Neuronal stem cell (in vitro differentiated cells): ENCODE measurements around the gene INTS3.
A peak's percentile ranks its signal among the peaks of the same experiment; 100 is the strongest.

Source experiments
- DNase-seq: peaks from one replicate; pipeline ENCODE4 v3.0.0-alpha.2; 2013; ENCODE audit warnings: low spot score
- H2AFZ ChIP-seq: one replicate; pipeline ENCODE4 v1.6.1; 2013; ENCODE audit warnings: mild to moderate bottlenecking, low read length, inconsistent platforms
- H2AK5ac ChIP-seq: 2 replicates; pipeline ENCODE4 v1.6.1; 2013; ENCODE audit warnings: low read depth, mild to moderate bottlenecking, inconsistent platforms, low read length, moderate library complexity, mixed read lengths
- H2BK120ac ChIP-seq: 2 replicates; pipeline ENCODE4 v1.6.1; 2013; ENCODE audit warnings: low read depth, mild to moderate bottlenecking, inconsistent platforms, low read length, moderate library complexity, mixed read lengths
- H2BK12ac ChIP-seq: one replicate; pipeline ENCODE4 v1.6.1; 2013; ENCODE audit warnings: low read length, inconsistent platforms
- H2BK15ac ChIP-seq: 2 replicates; pipeline ENCODE4 v1.6.1; 2013; ENCODE audit warnings: mild to moderate bottlenecking, low read length, inconsistent platforms, mixed read lengths
- H2BK5ac ChIP-seq: one replicate; pipeline ENCODE4 v1.6.1; 2013; ENCODE audit warnings: inconsistent platforms, mild to moderate bottlenecking, low read length, moderate library complexity
- H3K14ac ChIP-seq: one replicate; pipeline ENCODE4 v1.6.1; 2013; ENCODE audit warnings: low read length, inconsistent platforms
- H3K18ac ChIP-seq: 2 replicates; pipeline ENCODE4 v1.6.1; 2013; ENCODE audit warnings: low read length, inconsistent platforms
- H3K23ac ChIP-seq: 2 replicates; pipeline ENCODE4 v1.6.1; 2013; ENCODE audit warnings: low read depth, mild to moderate bottlenecking, mixed read lengths, low read length, inconsistent platforms; ENCODE audit not compliant: poor library complexity
- H3K27ac ChIP-seq: replicated peaks from 3 replicates; pipeline ENCODE4 v1.5.1; 2013; ENCODE audit warnings: low read length, inconsistent platforms
- H3K27me3 ChIP-seq, 3 experiments: 2 replicates each; pipeline ENCODE4 v1.6.1; 2013; ENCODE audit warnings: low read length in 3 of 3, mild to moderate bottlenecking in 2 of 3, inconsistent platforms in 1 of 3, low read depth in 1 of 3, mixed read lengths in 1 of 3, moderate library complexity in 1 of 3; ENCODE audit not compliant: control insufficient read depth in 3 of 3, insufficient read depth in 3 of 3
- H3K36me3 ChIP-seq, 2 donors: replicated peaks in 1 of 2; 2 replicates each; pipeline ENCODE4 v1.6.1; 2013; ENCODE audit warnings: low read length in 2 of 2; ENCODE audit not compliant: control insufficient read depth in 2 of 2, insufficient read depth in 2 of 2
- H3K4ac ChIP-seq: 2 replicates; pipeline ENCODE4 v1.6.1; 2013; ENCODE audit warnings: inconsistent platforms, mild to moderate bottlenecking, low read length, moderate library complexity
- H3K4me1 ChIP-seq, 2 donors: 1 replicate in 1 of 2; 2 replicates in 1 of 2; pipeline ENCODE4 v1.6.1; 2013; ENCODE audit warnings: low read length in 2 of 2, low read depth in 1 of 2; ENCODE audit not compliant: control insufficient read depth in 2 of 2, insufficient read depth in 1 of 2
- H3K4me2 ChIP-seq: one replicate; pipeline ENCODE4 v1.6.1; 2013; ENCODE audit warnings: mild to moderate bottlenecking, low read length, inconsistent platforms; ENCODE audit not compliant: insufficient read depth, poor library complexity, severe bottlenecking
- H3K4me3 ChIP-seq, 2 donors: 2 replicates each; pipeline ENCODE4 v1.5.1; 2013; ENCODE audit warnings: low read length in 2 of 2, mild to moderate bottlenecking in 2 of 2, inconsistent platforms in 1 of 2, moderate library complexity in 1 of 2
- H3K79me1 ChIP-seq: one replicate; pipeline ENCODE4 v1.6.1; 2013; ENCODE audit warnings: low read depth, mild to moderate bottlenecking, inconsistent platforms, low read length, moderate library complexity
- H3K9ac ChIP-seq: one replicate; pipeline ENCODE4 v1.6.1; 2013; ENCODE audit warnings: mild to moderate bottlenecking, low read depth, low read length, inconsistent platforms; ENCODE audit not compliant: poor library complexity
- H3K9me3 ChIP-seq, 2 donors: replicated peaks in 1 of 2; 2 replicates each; pipeline versions ENCODE3 to v1.6.1; 2013; ENCODE audit warnings: low read length in 2 of 2, mild to moderate bottlenecking in 2 of 2, inconsistent platforms in 1 of 2, low read depth in 1 of 2, mixed read lengths in 1 of 2, moderate library complexity in 1 of 2; ENCODE audit not compliant: control insufficient read depth in 2 of 2, insufficient read depth in 1 of 2
- H4K8ac ChIP-seq: one replicate; pipeline ENCODE4 v1.6.1; 2013; ENCODE audit warnings: low read depth, mild to moderate bottlenecking, inconsistent platforms, low read length, moderate library complexity
- H4K91ac ChIP-seq: one replicate; pipeline ENCODE4 v1.6.1; 2013; ENCODE audit warnings: low read length, low read depth, mild to moderate bottlenecking, inconsistent platforms; ENCODE audit not compliant: poor library complexity
- WGBS, 2 donors: extraction: QIAGEN DNeasy Blood & Tissue Kit; methylation state at CpG; one replicate each; pipeline ENCODE4 v1.1.7; 2013; ENCODE audit warnings: missing lambda C conversion rate in 2 of 2, mixed read lengths in 1 of 2; ENCODE audit not compliant: insufficient read length in 2 of 2, insufficient replicate concordance in 1 of 2; ENCODE audit errors: extremely low coverage in 2 of 2; 5-methylcytosine and 5-hydroxymethylcytosine counted together

The INTS3 gene

GRCh38 chr1:153774780-153775457 is 47.1 kb downstream of the INTS3 start, which contains the start of gene SLC27A3:
Gene SLC27A3, plus strand, starts transcription at chr1:153775407. Its CDS starts 91 bp downstream, at chr1:153775498.
- Histone ChIP-seq H3K4ac (no peak within 1 kb of the TSS), H2BK12ac (peak within 1 kb of the TSS; percentile 31), H3K27ac (peak within 1 kb of the TSS; percentile 38), H2BK15ac (peak within 1 kb of the TSS; percentile 78), H3K14ac (peak within 1 kb of the TSS; percentile 97), H4K91ac (no peak within 1 kb of the TSS), H2AK5ac (peak within 1 kb of the TSS; percentile 71), H2BK120ac (peak within 1 kb of the TSS; percentile 1), H2BK5ac (peak within 1 kb of the TSS; percentile 58), H4K8ac (no peak within 1 kb of the TSS), H3K9me3 (no peaks in the 10 kb centered on the region), H3K4me1 (peaks cover 0 to 7% of the 10 kb centered on the region in 2 donors), H3K4me2 (peak within 1 kb of the TSS; percentile 85), H3K79me1 (peaks cover 5% of the 10 kb centered on the region), H2AFZ (no peak within 1 kb of the TSS), H3K9ac (peak within 1 kb of the TSS; percentile 91), H3K23ac (peak within 1 kb of the TSS; percentile 95), H3K18ac (peak within 1 kb of the TSS; percentile 96), H3K36me3 (peaks cover 22 to 88% of the 10 kb centered on the region in 2 donors), H3K4me3 (peak within 1 kb of the TSS in 1 of 2 donors; percentile 83), H3K27me3 (peaks cover 0 to 5% (median 0%) of the 10 kb centered on the region in 3 experiments)
- DNase-seq, result no peak
- WGBS, 2 donors, result no CpG with 5 or more reads among the region's 35 CpGs

- Histone ChIP-seq H2AFZ (no peak overlapping the region), H4K8ac (no peak overlapping the region), H2AK5ac (peak overlapping the region; percentile 71), H3K27me3 (peaks cover 0 to 5% (median 0%) of the 10 kb centered on the region in 3 experiments), H3K9ac (peak overlapping the region; percentile 91), H3K27ac (peak overlapping the region; percentile 38), H3K23ac (peak overlapping the region; percentile 95), H2BK15ac (peak overlapping the region; percentile 78), H3K9me3 (no peaks in the 10 kb centered on the region), H3K79me1 (peaks cover 4% of the 10 kb centered on the region), H2BK5ac (peak overlapping the region; percentile 58), H3K4me2 (peak overlapping the region; percentile 85), H3K14ac (peak overlapping the region; percentile 97), H2BK120ac (no peak overlapping the region), H2BK12ac (peak overlapping the region; percentile 31), H4K91ac (no peak overlapping the region), H3K36me3 (peaks cover 19 to 81% of the 10 kb centered on the region in 2 donors), H3K4me1 (peaks cover 0 to 7% of the 10 kb centered on the region in 2 donors), H3K4me3 (peak overlapping the region in 1 of 2 donors; percentile 83), H3K4ac (no peak overlapping the region), H3K18ac (peak overlapping the region; percentile 96)
- DNase-seq, result peak; percentile 59
- no CpG with 5 or more reads among the region's 83 CpGs for WGBS, 2 donors
Observed at GRCh38 chr1:153775458-153776327, 47.8 kb downstream of the INTS3 start.

GRCh38 chr1:153776352-153776751 is 48.5 kb downstream of the INTS3 start:
- no peak overlapping the region for H3K27ac ChIP-seq
- peaks cover 4% of the 10 kb centered on the region for H3K79me1 ChIP-seq
- no peak overlapping the region for H3K9ac ChIP-seq
- no peak overlapping the region for H4K91ac ChIP-seq
- no peak for DNase-seq
- H2AK5ac ChIP-seq, result peak overlapping the region; percentile 70
- no peak overlapping the region for H2BK5ac ChIP-seq
- H3K4me3 ChIP-seq, result no peak overlapping the region
- no CpG with 5 or more reads among the region's 10 CpGs for whole genome bisulfite sequencing, 2 donors
- H2BK120ac ChIP-seq, result peak overlapping the region; percentile 1
- peaks cover 18 to 75% of the 10 kb centered on the region in 2 donors for H3K36me3 ChIP-seq
- peak overlapping the region; percentile 1 for H3K18ac ChIP-seq
- H2BK12ac ChIP-seq, result no peak overlapping the region
- H2BK15ac ChIP-seq, result no peak overlapping the region
- H3K9me3 ChIP-seq, result no peaks in the 10 kb centered on the region
- H3K4me1 ChIP-seq, result peaks cover 0 to 7% of the 10 kb centered on the region in 2 donors
- no peak overlapping the region for H3K4ac ChIP-seq
- peaks cover 0 to 5% (median 0%) of the 10 kb centered on the region in 3 experiments for H3K27me3 ChIP-seq
- no peak overlapping the region for H2AFZ ChIP-seq
- no peak overlapping the region for H3K14ac ChIP-seq
- peak overlapping the region; percentile 85 for H3K4me2 ChIP-seq
- no peak overlapping the region for H4K8ac ChIP-seq
- H3K23ac ChIP-seq, result no peak overlapping the region
